GM21786 (cell line): ENCODE results near the gene RBFOX1.

ENCODE experiments used
- ATAC-seq: cut with Tn5 transposase; IDR thresholded peaks from one replicate; pipeline ENCODE4 v1.9.1; 2021; ENCODE audit not compliant: unreplicated experiment

Gene RBFOX1

DNA sequence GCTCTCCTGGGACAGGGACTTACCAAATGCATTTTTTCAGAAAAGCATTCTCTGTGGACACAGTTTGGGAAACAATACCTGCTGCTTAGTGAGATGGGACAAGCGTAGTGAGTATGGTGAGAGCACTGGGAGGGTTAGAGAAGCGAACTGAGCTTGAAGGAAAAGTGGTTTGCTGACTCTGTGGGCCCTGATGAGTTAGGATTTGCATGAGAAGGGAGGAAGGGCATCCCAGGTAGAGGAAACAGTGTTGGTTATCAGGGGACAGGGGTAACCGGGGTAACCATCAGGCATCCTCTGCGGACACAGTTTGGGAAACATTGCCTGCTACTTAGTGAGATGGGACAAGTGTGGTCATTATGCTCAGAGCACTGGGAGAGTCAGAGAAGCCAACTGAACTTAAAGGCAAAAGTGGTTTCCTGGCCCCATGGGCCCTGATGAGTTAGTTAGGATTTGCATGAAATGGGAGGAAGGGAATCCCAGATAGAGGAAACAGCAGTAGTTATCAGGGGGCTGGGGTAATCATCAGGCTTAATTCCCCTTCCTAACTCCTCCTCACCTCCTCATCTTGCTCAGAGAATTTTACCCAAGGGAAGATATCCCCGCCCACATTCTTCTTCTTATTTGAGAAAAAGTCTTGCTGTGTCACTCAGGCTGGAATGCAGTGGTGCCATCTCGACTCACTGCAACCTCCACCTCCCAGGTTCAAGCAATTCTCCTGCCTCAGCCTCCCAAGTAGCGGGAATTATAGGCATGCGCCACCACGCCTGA is 319.3 kb downstream of the RBFOX1 start:
- no peak for ATAC-seq

DNA sequence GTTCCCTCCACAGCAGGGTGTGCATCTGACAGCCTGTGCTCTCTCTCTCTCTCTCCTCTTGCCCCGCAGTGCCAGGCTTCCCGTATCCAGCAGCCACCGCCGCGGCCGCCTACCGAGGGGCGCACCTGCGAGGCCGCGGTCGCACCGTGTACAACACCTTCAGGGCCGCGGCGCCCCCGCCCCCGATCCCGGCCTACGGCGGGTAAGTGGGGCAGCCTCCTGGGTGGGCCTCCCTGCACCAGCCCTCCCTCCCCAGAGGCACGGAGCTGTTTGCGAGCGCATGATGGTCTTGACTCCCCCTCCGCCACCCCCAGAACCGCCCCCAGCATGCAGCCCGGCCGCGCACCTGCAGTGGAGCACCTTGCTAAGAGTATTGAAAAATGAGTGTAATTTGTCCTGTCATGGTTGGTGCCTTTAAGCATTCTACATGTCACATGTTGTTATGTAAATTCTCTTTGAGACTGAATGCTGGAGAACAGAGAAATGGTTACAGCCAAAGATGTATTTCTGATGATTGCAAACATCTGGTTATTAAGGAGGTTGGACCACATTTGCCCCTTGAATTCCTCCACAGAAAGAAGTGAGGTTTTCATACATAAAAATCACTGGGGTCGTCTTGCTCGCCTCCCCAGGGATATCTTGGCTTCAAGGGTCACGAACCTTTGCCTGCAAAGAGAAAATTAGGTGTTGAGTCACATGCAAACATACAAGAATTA is 321.3 kb downstream of the RBFOX1 start:
- no peak for ATAC-seq

- no peak for ATAC-seq
Observed at GRCh38 chr16:7675628-7676027, 343.0 kb downstream of the RBFOX1 start.

DNA sequence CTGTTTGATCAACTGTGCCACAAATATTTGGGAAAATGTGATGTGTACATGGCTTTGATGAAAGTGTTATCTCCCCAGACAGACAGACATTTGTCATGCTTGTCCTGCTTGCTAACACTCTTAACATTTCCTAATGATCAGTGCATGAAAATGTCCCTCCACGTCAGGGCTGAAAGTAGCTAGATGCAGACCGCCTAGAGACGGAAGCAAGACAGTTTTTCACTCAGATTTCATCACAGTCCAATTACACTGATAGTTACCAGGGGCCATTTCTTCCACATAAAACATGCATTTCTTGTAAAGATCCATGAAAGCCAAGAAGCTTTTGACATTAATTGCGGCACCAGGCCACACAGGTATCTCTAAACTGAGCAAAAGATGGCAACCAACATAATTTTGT is 347.7 kb downstream of the RBFOX1 start:
- no peak for ATAC-seq

DNA sequence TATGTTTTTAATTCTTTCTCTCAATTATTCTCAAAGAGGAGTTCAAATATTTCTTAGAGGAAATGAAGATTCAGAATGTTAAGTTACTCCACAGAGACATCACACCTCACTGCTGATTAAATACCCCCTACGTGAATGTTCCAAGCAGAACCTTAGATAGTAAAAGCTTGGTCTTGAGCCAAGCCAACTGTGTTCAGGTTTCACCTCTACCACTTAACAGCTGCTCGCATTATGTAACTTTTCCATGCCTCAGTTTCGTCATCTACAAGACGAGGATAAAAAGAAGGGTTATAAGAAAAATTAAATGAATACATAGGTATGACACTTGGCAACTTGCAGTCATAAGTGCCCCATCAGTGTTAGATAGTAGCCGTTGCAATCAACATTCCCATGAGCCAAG is 356.2 kb downstream of the RBFOX1 start:
- no peak for ATAC-seq

DNA sequence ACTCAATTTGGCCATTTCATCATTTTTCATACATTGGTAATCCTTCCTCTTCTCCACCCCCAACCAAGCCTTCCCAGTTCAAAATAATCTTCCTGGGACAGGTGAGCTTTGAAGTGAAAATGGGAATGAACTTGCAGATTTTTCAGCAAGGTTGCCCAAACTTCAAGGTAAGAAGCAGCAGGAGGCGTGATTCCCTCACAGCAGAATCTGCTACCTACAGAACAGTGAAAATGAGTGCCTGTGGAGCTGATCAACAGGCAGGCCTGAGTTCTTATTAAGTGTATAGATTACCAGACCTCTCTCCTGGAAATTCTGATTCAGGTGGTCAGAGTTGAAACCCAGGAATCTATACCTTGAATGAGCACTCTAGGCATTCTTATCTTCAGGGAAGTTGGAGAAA is 356.6 kb downstream of the RBFOX1 start:
- ATAC-seq = no peak

GRCh38 chr16:7691533-7691932 is 358.9 kb downstream of the RBFOX1 start:
- no peak for ATAC-seq

DNA sequence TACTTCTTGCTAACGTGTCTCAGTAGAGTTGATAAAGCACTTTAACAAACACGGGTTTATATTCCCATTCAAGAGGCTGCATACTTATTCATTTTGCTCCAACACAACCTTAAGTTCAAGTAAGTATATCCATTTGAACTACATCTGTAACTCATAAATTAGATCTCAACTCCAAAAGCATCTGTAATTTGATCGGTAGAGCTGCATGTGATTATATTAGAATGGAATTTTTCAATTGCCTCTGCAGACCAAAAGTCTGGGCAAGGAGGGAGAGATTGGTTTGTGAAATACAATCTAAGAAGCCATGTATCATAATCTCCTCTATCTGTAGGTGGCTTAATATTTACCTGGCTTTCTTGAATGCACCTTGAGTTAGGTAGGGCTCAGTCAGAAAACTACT is 371.0 kb downstream of the RBFOX1 start:
- no peak for ATAC-seq

GRCh38 chr16:7705885-7706284 is 373.2 kb downstream of the RBFOX1 start:
- ATAC-seq = no peak

DNA sequence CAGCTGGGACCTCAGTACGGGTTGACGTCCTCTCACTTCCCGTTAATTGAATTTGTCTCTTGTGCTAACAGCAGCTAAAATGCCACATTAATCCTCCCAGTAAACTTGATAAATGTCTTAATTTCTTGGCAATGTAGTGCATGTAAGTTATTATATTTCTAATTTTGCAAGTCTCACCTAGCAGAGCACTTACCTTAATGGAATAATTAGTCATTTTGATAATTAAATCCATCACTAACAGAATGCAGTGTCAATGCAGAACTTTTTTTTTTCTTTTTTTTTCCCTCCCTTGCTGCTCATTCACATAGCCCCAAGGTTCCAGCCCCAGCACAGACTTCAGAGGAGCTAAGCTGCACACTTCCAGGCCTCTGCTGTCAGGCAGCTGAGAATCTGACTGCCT is 376.5 kb downstream of the RBFOX1 start:
- no peak for ATAC-seq

GRCh38 chr16:7713244-7713643 is 380.6 kb downstream of the RBFOX1 start:
- ATAC-seq = no peak

GRCh38 chr16:7714775-7715174 is 382.1 kb downstream of the RBFOX1 start:
- no peak for ATAC-seq

- ATAC-seq = no peak
Observed at GRCh38 chr16:7716660-7717550, 384.3 kb downstream of the RBFOX1 start.

- ATAC-seq = no peak
Observed at GRCh38 chr16:7722761-7723160, 390.1 kb downstream of the RBFOX1 start.

- no peak for ATAC-seq
Observed at GRCh38 chr16:7731141-7731540, 398.5 kb downstream of the RBFOX1 start.

DNA sequence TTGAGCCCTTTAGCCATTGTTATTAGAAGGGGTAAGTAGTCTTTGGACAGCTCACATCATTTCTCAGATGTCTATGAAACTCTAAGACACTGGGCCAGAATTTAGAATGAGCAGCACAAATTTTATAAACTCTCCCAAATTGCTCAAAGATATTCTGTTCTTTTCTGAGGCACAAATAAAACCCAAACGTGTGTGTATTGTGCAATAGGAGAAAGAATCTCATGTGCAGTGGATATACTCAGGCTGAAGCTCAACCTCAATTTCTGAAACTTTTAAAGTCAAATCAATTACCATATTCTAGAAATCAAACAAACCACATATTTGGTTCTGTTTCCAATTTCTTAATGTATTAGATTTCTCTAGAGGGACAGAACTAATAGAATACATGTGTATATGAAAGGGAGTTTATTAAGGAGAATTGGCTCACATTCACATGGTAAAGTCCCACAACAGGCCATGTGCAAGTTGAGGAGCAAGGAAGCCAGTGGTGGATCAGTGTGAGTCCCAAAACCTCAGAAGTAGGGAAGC is 403.6 kb downstream of the RBFOX1 start:
- ATAC-seq = no peak

- no peak for ATAC-seq
Observed at GRCh38 chr16:7742626-7743025, 410.0 kb downstream of the RBFOX1 start.

DNA sequence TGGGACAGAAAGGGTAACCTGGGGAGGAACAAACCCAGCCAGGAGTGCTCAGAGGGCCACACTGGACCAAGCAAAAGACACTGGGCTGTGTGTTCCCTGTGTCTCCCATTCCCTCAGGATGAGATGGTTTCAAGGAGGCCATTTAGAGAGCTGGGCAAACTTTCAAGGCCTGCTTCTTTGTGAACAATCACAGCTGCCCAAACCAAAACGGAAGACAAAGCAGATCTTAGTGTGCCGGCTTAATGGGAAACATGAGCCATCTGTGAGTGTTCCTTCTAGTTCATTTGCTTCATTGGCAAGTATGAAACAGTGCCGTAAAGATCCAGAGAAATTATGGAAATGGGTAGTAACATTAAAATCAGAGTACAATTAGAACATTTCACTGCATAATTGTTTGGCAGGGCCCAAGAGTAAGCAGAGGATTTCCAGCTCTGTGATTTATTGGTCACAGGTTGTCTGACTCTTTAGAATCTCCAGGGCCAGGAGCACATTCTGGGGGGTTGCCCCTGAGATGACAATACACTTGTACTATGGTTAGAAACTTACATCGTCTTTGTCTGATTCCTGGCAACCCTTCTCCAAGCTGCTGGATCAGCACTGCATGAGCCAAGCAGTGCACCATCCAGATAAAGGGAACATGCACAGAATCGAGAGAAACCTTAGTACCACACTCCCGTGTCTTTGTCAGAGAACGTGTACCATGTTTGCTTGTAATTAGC is 412.1 kb downstream of the RBFOX1 start:
- ATAC-seq = no peak

DNA sequence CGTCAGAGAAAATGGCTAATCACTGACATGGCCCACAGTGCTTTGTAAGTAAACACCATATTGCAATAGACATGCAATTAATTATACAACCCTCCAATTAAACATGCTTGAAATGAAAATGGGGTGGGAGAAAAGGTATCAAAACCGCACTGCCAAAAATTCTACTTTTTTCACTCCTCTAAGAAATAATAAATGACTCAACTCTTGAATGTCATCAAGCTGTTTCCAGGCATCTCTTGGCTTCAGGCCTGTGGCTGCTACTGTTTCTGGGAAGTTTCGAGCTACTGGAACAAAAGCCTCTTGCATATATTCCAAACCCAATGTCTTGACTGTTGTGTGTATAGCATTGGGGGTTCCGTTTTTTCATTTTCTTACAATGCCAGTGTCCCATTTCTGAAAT is 412.6 kb downstream of the RBFOX1 start:
- no peak for ATAC-seq

- no peak for ATAC-seq
Observed at GRCh38 chr16:7746941-7747340, 414.3 kb downstream of the RBFOX1 start.

- ATAC-seq = no peak
Observed at GRCh38 chr16:7748522-7748921, 415.9 kb downstream of the RBFOX1 start.
